Measurements from ENCODE around the gene GPR132.

- no peak for TF ChIP-seq CTCF (conservative IDR thresholded peaks at IDR 0.05)
- TF ChIP-seq ZFX (IDR thresholded peaks at IDR 0.05): no peak
Observed at GRCh38 chr14:105093038-105093430, 27.8 kb upstream of the GPR132 start.
